HFFc6 (cell line): ENCODE data around the gene MAPK11. TPM values are rescaled to one million over a fixed set of nuclear protein-coding genes. Genes with fewer than 3 reads are reported as not detected.
A peak's percentile ranks its signal among the peaks of the same experiment; 100 is the strongest.

Source experiments
- DNase-seq: peaks from one replicate; pipeline ENCODE4 v3.0.0-alpha.2; 2018
- H3K27ac Mint-ChIP-seq: 2 replicates; pipeline ENCODE4 v1.8.0; 2020; ENCODE audit warnings: mild to moderate bottlenecking, mixed read lengths
- H3K27me3 Mint-ChIP-seq: 2 replicates; pipeline ENCODE4 v1.8.0; 2021; ENCODE audit warnings: mild to moderate bottlenecking, moderate library complexity, mixed read lengths; ENCODE audit not compliant: insufficient read depth
- H3K36me3 Mint-ChIP-seq: 2 replicates; pipeline ENCODE4 v1.8.0; 2021; ENCODE audit warnings: low read depth, mixed read lengths
- H3K4me1 Mint-ChIP-seq: 2 replicates; pipeline ENCODE4 v1.8.0; 2020; ENCODE audit warnings: low read depth, mixed read lengths
- H3K4me3 Mint-ChIP-seq: 2 replicates; pipeline ENCODE4 v1.8.0; 2020; ENCODE audit warnings: mild to moderate bottlenecking, moderate library complexity, mixed read lengths
- H3K9me3 Mint-ChIP-seq: 2 replicates; pipeline ENCODE4 v1.8.0; 2020; ENCODE audit warnings: mild to moderate bottlenecking, mixed read lengths
- long read RNA-seq: library from polyadenylated mRNA; unstranded; transcript quantifications from one replicate; pipeline ENCODE4 v2.0.0, GENCODE V29; 2019
- total RNA-seq, 6 experiments: library from RNA; stranded (reverse); fragmentation: NEBNext Ultra II Directional; extraction: Animal tissue kit (Norgen Biotek cat#: 25700); gene quantifications; 2 replicates in 1 of 6; 3 replicates in 5 of 6; pipeline ENCODE4 v1.2.3, GENCODE V29; 2021
- TF ChIP-seq, protein P1 (sequence below): fragments of 200-600 bp; sonication (generic); IDR thresholded peaks from 2 replicates; pipeline ENCODE4 v1.5.0; 2021; ENCODE audit warnings: antibody characterized with exemption, mild to moderate bottlenecking

Gene MAPK11
- total RNA-seq, result 10 to 100 TPM in 1 of 6 experiments, 1 to 10 TPM in 5; 6.0 to 10.2 (median 7.8) TPM
- long read RNA-seq, partial matches to known transcripts, result 0 of 1 reads
- long read RNA-seq, other reads (novel, unspliced or antisense), result 1 of 1 reads

DNA sequence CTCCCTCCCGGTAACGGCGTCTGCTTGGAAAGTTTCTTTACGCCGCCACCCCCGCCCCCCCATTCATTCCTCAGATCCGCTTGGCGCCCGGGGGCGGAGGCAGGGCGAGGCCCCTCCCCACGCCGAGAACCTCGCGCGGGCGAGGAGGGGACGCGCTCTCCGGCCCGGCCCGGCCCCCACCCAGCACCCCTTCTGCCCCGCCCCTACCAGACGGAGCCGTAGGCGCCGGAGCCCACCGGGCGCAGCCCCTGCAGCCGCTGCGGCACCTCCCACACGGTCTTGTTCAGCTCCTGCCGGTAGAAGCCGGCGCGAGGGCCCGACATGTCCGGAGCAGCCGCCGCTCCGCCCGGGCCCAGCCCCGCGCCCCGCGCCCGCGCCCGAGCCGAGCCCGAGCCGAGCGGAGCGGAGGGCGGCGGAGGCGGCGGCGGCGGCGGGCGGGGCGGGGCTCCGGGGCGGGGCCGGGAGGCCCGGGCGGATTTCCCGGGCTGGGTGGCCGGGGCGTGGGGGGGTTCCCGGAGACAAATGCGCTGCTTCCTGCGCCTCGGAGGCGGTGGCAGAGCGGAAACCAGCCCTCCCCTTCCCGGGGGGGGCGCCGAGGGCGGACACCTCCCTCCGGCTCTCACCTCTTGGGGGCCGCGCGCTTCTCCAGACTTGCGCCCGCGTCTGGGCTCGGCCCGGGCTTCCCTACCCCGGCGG is at the start of gene MAPK11:
MAPK11 (minus strand) TSS at position 411 of the 696 bp plus-strand sequence; CDS start at position 323, 88 bp downstream.
- DNase-seq, result no peak
- Mint-ChIP-seq H3K36me3 (peaks cover 6% of the 10 kb centered on the region; the same call in 1 of the 2 replicates), H3K4me1 (peaks cover 7% of the 10 kb centered on the region; the same call in 1 of the 2 replicates), H3K27me3 (peaks cover 8% of the 10 kb centered on the region), H3K4me3 (peak within 1 kb of the TSS; percentile 69), H3K27ac (no peak within 1 kb of the TSS), H3K9me3 (no peaks in the 10 kb centered on the region)
- TF ChIP-seq, protein P1, sequence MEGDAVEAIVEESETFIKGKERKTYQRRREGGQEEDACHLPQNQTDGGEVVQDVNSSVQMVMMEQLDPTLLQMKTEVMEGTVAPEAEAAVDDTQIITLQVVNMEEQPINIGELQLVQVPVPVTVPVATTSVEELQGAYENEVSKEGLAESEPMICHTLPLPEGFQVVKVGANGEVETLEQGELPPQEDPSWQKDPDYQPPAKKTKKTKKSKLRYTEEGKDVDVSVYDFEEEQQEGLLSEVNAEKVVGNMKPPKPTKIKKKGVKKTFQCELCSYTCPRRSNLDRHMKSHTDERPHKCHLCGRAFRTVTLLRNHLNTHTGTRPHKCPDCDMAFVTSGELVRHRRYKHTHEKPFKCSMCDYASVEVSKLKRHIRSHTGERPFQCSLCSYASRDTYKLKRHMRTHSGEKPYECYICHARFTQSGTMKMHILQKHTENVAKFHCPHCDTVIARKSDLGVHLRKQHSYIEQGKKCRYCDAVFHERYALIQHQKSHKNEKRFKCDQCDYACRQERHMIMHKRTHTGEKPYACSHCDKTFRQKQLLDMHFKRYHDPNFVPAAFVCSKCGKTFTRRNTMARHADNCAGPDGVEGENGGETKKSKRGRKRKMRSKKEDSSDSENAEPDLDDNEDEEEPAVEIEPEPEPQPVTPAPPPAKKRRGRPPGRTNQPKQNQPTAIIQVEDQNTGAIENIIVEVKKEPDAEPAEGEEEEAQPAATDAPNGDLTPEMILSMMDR, result no peak

- Mint-ChIP-seq H3K4me3 (no peak overlapping the region), H3K9me3 (no peaks in the 10 kb centered on the region), H3K27ac (no peak overlapping the region), H3K27me3 (peaks cover 1% of the 10 kb centered on the region), H3K4me1 (no peaks in the 10 kb centered on the region), H3K36me3 (no peaks in the 10 kb centered on the region)
- no peak for DNase-seq
- TF ChIP-seq, protein P1, result no peak
These were observed 49.3 kb upstream of the MAPK11 start for GRCh38 chr22:50319503-50319951.

- TF ChIP-seq, protein P1, result 0 out of 2 replicates have a peak, but pooled peaks have one; percentile 3
- H3K27ac Mint-ChIP-seq, result no peak overlapping the region
- no peak for DNase-seq
- no peaks in the 10 kb centered on the region for H3K9me3 Mint-ChIP-seq
- peaks cover 1% of the 10 kb centered on the region for H3K27me3 Mint-ChIP-seq
- no peaks in the 10 kb centered on the region for H3K36me3 Mint-ChIP-seq
- H3K4me1 Mint-ChIP-seq, result no peaks in the 10 kb centered on the region
- H3K4me3 Mint-ChIP-seq, result no peak overlapping the region
These were observed 48.7 kb upstream of the MAPK11 start for GRCh38 chr22:50318698-50319411.

DNA sequence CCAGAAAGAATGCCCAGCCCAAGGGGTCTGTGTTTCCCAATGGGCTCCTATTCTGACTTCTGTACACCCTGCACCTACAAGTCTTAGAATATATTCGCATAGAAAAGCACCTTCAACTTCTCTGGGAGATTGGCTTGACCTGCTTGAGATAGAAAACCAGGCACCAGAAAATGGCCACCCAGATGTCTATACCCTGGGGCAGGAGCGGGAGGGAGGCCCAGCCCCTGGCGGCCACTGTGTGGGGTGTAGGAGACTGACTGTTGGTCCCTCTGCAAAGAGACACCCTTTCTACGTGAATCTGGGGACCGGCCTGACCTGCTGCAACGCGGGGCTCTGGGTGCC is 48.1 kb upstream of the MAPK11 start:
- Mint-ChIP-seq H3K9me3 (no peaks in the 10 kb centered on the region), H3K27me3 (peaks cover 1% of the 10 kb centered on the region), H3K27ac (no peak overlapping the region), H3K4me3 (no peak overlapping the region), H3K36me3 (no peaks in the 10 kb centered on the region), H3K4me1 (no peaks in the 10 kb centered on the region)
- TF ChIP-seq, protein P1, result 0 out of 2 replicates have a peak, but pooled peaks have one; percentile 8
- no peak for DNase-seq

GRCh38 chr22:50317674-50318073 is 47.5 kb upstream of the MAPK11 start:
- H3K9me3 Mint-ChIP-seq, result no peaks in the 10 kb centered on the region
- H3K36me3 Mint-ChIP-seq, result no peaks in the 10 kb centered on the region
- peaks cover 1% of the 10 kb centered on the region for H3K27me3 Mint-ChIP-seq
- no peaks in the 10 kb centered on the region for H3K4me1 Mint-ChIP-seq
- H3K4me3 Mint-ChIP-seq, result no peak overlapping the region
- H3K27ac Mint-ChIP-seq, result no peak overlapping the region
- TF ChIP-seq, protein P1, result no peak
- DNase-seq, result no peak
